Neutrophil (primary cell): ENCODE data around the gene TPI1.

Experiments
- H3K27ac ChIP-seq: fragments of 200-600 bp; sonication (generic); 2 replicates; pipeline ENCODE4 v1.5.1; 2016; ENCODE audit warnings: mild to moderate bottlenecking, moderate library complexity
- H3K27me3 ChIP-seq: fragments of 200-600 bp; sonication (generic); 2 replicates; pipeline ENCODE4 v1.6.0; 2016; ENCODE audit warnings: mild to moderate bottlenecking
- H3K36me3 ChIP-seq: fragments of 200-600 bp; sonication (generic); 2 replicates; pipeline ENCODE4 v1.5.1; 2017
- H3K4me1 ChIP-seq, 2 experiments: fragments of 200-600 bp in 1 of 2; sonication (generic) in 1 of 2; 1 replicate in 1 of 2; 2 replicates in 1 of 2; pipeline versions ENCODE4 v1.5.1 to v1.6.1; 2013 to 2016; ENCODE audit warnings: low read depth in 1 of 2, low read length in 1 of 2, mild to moderate bottlenecking in 1 of 2, moderate library complexity in 1 of 2; ENCODE audit not compliant: control insufficient read depth in 1 of 2, insufficient read depth in 1 of 2
- H3K4me3 ChIP-seq, 2 experiments: fragments of 200-600 bp in 1 of 2; sonication (generic) in 1 of 2; 1 replicate in 1 of 2; 2 replicates in 1 of 2; pipeline ENCODE4 v1.5.1; 2013 to 2016; ENCODE audit warnings: low read depth in 1 of 2, low read length in 1 of 2, mild to moderate bottlenecking in 1 of 2, moderate library complexity in 1 of 2
- H3K9me3 ChIP-seq: fragments of 200-600 bp; sonication (generic); 2 replicates; pipeline ENCODE4 v1.5.1; 2016
- CTCF ChIP-seq: fragments of 200-600 bp; sonication (generic); IDR thresholded peaks from 2 replicates; pipeline ENCODE4 v1.5.1; 2016; ENCODE audit warnings: antibody characterized with exemption

Gene TPI1

GRCh38 chr12:6827437-6827911 is 39.9 kb upstream of the TPI1 start:
- Histone ChIP-seq H3K4me1 (peaks cover 21 to 22% of the 10 kb centered on the region in 2 experiments), H3K9me3 (no peaks in the 10 kb centered on the region), H3K27ac (no peak overlapping the region), H3K27me3 (peaks cover 81% of the 10 kb centered on the region), H3K4me3 (no peak overlapping the region), H3K36me3 (no peaks in the 10 kb centered on the region)
- no peak for TF ChIP-seq CTCF

GRCh38 chr12:6827982-6828780 is 39.1 kb upstream of the TPI1 start, which contains the start of gene P3H3:
Gene P3H3, plus strand, starts transcription at chr12:6828407. Its CDS starts 34 bp downstream, at chr12:6828441.
- Histone ChIP-seq H3K9me3 (no peaks in the 10 kb centered on the region), H3K36me3 (no peaks in the 10 kb centered on the region), H3K4me1 (peaks cover 21 to 22% of the 10 kb centered on the region in 2 experiments), H3K4me3 (peak within 1 kb of the TSS; percentile 61 to 88), H3K27me3 (peaks cover 74% of the 10 kb centered on the region), H3K27ac (no peak within 1 kb of the TSS)
- no peak for TF ChIP-seq CTCF

GRCh38 chr12:6828781-6829535 is 38.4 kb upstream of the TPI1 start:
- Histone ChIP-seq H3K27me3 (peaks cover 66% of the 10 kb centered on the region), H3K4me1 (peaks cover 21 to 22% of the 10 kb centered on the region in 2 experiments), H3K9me3 (no peaks in the 10 kb centered on the region), H3K4me3 (peak overlapping the region; percentile 61 to 88), H3K27ac (no peak overlapping the region), H3K36me3 (no peaks in the 10 kb centered on the region)
- no peak for TF ChIP-seq CTCF

- TF ChIP-seq CTCF = no peak
- no peaks in the 10 kb centered on the region for H3K36me3 ChIP-seq
- H3K9me3 ChIP-seq = no peaks in the 10 kb centered on the region
- H3K27me3 ChIP-seq = peaks cover 64% of the 10 kb centered on the region
- H3K4me3 ChIP-seq = peak overlapping the region; percentile 61 to 88
- H3K4me1 ChIP-seq = peaks cover 21 to 22% of the 10 kb centered on the region in 2 experiments
- no peak overlapping the region for H3K27ac ChIP-seq
Observed at GRCh38 chr12:6829536-6830220, 37.7 kb upstream of the TPI1 start.

GRCh38 chr12:6830286-6830890 is 36.9 kb upstream of the TPI1 start:
- no peaks in the 10 kb centered on the region for H3K36me3 ChIP-seq
- H3K27me3 ChIP-seq = peaks cover 57% of the 10 kb centered on the region
- no peak overlapping the region for H3K4me3 ChIP-seq
- H3K4me1 ChIP-seq = peaks cover 21% of the 10 kb centered on the region in 2 experiments
- no peaks in the 10 kb centered on the region for H3K9me3 ChIP-seq
- no peak for TF ChIP-seq CTCF
- no peak overlapping the region for H3K27ac ChIP-seq
